ENCODE measurements around the gene HOXC9.

DNA sequence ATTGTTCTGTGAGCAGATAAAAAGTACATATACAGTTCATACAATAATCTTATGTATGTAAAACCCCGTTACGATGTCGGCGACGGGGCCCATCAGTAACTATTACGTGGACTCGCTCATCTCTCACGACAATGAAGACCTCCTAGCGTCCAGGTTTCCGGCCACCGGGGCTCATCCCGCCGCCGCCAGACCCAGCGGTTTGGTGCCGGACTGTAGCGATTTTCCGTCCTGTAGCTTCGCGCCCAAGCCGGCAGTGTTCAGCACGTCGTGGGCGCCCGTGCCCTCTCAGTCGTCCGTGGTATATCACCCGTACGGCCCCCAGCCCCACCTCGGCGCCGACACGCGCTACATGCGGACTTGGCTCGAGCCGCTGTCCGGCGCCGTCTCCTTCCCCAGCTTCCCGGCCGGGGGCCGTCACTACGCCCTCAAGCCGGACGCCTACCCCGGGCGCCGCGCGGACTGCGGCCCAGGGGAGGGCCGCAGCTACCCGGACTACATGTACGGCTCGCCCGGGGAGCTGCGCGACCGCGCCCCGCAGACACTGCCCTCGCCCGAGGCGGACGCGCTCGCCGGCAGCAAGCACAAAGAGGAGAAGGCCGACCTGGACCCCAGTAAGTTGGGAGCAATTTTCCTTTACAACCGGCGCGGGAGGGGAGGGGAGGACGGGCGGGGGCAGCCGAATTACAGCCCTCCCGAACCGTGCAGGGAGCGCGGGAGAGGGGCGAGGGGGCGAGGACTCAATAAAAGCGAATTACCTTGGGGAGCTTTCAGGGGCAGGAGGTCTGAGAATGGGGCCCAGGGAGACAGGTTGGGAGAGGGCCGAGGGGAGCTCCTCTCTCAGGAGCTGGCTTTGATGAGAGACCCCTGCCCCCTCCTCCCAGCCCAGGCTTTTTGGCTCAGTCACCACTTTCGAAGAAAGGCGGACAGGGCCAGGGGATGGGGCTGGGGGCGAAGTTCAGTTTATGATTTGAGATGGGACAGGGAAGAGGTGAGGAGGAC, at the start of gene HOXC9:
- TF ChIP-seq EZH2 (IDR thresholded peaks at IDR 0.05; ENCODE audit: borderline replicate concordance, low read depth, low read length, poor library complexity, severe bottlenecking) = no peak
- TF ChIP-seq, protein P1, sequence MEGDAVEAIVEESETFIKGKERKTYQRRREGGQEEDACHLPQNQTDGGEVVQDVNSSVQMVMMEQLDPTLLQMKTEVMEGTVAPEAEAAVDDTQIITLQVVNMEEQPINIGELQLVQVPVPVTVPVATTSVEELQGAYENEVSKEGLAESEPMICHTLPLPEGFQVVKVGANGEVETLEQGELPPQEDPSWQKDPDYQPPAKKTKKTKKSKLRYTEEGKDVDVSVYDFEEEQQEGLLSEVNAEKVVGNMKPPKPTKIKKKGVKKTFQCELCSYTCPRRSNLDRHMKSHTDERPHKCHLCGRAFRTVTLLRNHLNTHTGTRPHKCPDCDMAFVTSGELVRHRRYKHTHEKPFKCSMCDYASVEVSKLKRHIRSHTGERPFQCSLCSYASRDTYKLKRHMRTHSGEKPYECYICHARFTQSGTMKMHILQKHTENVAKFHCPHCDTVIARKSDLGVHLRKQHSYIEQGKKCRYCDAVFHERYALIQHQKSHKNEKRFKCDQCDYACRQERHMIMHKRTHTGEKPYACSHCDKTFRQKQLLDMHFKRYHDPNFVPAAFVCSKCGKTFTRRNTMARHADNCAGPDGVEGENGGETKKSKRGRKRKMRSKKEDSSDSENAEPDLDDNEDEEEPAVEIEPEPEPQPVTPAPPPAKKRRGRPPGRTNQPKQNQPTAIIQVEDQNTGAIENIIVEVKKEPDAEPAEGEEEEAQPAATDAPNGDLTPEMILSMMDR (conservative IDR thresholded peaks at IDR 0.05; ENCODE audit: low read depth, low read length) = no peak
